Progenitor cell of endocrine pancreas (in vitro differentiated cells): ENCODE data around the gene RTKN. TPM values are rescaled to one million over a fixed set of nuclear protein-coding genes. Genes with fewer than 3 reads are reported as not detected.
"Not testable (repeated sequence)": the region's sequence is repeated elsewhere in the genome, so short reads cannot be mapped to it uniquely, and the experiment has no call there.

Experiments used
- DNase-seq: peaks from one replicate; pipeline ENCODE4 v3.0.0; 2021; ENCODE audit warnings: low spot score; ENCODE audit not compliant: unreplicated experiment
- H3K27ac Mint-ChIP-seq: 2 replicates; pipeline ENCODE4 v1.8.0; 2021; ENCODE audit warnings: mild to moderate bottlenecking, moderate library complexity, mixed read lengths
- H3K27me3 Mint-ChIP-seq: 2 replicates; pipeline ENCODE4 v1.8.0; 2021; ENCODE audit warnings: mixed read lengths
- H3K36me3 Mint-ChIP-seq: 2 replicates; pipeline ENCODE4 v1.8.0; 2022; ENCODE audit warnings: mixed read lengths; ENCODE audit not compliant: insufficient read depth
- H3K4me1 Mint-ChIP-seq: 2 replicates; pipeline ENCODE4 v1.8.0; 2021; ENCODE audit warnings: low read depth, mixed read lengths
- H3K4me3 Mint-ChIP-seq: 2 replicates; pipeline ENCODE4 v1.8.0; 2021; ENCODE audit warnings: low read depth, mild to moderate bottlenecking, moderate library complexity, mixed read lengths
- H3K9me3 Mint-ChIP-seq: 2 replicates; pipeline ENCODE4 v1.8.0; 2021; ENCODE audit warnings: low read depth, mixed read lengths
- total RNA-seq: library from RNA; stranded (reverse); gene quantifications from 2 replicates; pipeline ENCODE4 v1.2.1, GENCODE V29; 2021
- TF ChIP-seq, protein P1 (sequence below): fragments of 200-600 bp; sonication (generic); IDR thresholded peaks from one replicate; pipeline ENCODE4 v1.5.0; 2021; ENCODE audit warnings: antibody characterized with exemption, mild to moderate bottlenecking; ENCODE audit not compliant: unreplicated experiment

Gene RTKN
- total RNA-seq, 1 donor from 2014 or later, result 129 TPM

DNA sequence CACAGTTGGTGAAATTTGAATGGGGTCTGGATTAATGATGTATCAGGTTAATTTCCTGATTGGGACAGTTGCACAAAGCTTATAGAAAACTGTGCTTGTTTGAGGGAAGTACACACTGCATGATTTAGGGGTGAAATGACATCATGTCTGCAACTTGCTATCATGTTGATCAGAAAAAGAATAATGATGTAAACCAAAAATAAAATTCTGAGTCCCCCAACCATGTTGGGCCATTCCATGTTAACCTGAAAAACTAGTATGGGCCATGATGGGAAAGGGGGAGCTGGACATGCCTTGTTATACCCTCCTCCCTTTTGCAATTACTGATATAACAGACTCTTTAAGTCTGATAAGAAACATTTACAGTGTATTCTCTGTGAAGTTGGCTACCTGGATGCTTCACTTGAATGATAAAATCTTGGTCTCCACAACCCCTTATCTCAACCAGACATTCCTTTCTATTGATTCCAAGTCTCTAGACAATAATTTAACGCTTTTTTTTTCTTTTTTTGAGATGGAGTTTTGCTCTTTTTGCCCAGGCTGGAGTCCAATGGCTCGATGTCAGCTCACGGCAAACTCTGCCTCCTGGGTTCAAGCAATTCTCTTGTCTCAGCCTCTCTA, 8.9 kb upstream of the RTKN start:
- no peak overlapping the region for H3K4me3 Mint-ChIP-seq
- DNase-seq, result no peak
- no peaks in the 10 kb centered on the region for H3K36me3 Mint-ChIP-seq
- peaks cover 4% of the 10 kb centered on the region for H3K27me3 Mint-ChIP-seq
- TF ChIP-seq, protein P1, sequence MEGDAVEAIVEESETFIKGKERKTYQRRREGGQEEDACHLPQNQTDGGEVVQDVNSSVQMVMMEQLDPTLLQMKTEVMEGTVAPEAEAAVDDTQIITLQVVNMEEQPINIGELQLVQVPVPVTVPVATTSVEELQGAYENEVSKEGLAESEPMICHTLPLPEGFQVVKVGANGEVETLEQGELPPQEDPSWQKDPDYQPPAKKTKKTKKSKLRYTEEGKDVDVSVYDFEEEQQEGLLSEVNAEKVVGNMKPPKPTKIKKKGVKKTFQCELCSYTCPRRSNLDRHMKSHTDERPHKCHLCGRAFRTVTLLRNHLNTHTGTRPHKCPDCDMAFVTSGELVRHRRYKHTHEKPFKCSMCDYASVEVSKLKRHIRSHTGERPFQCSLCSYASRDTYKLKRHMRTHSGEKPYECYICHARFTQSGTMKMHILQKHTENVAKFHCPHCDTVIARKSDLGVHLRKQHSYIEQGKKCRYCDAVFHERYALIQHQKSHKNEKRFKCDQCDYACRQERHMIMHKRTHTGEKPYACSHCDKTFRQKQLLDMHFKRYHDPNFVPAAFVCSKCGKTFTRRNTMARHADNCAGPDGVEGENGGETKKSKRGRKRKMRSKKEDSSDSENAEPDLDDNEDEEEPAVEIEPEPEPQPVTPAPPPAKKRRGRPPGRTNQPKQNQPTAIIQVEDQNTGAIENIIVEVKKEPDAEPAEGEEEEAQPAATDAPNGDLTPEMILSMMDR, result no peak
- H3K4me1 Mint-ChIP-seq, result peaks cover 17% of the 10 kb centered on the region
- no peak overlapping the region for H3K27ac Mint-ChIP-seq
- no peaks in the 10 kb centered on the region for H3K9me3 Mint-ChIP-seq

DNA sequence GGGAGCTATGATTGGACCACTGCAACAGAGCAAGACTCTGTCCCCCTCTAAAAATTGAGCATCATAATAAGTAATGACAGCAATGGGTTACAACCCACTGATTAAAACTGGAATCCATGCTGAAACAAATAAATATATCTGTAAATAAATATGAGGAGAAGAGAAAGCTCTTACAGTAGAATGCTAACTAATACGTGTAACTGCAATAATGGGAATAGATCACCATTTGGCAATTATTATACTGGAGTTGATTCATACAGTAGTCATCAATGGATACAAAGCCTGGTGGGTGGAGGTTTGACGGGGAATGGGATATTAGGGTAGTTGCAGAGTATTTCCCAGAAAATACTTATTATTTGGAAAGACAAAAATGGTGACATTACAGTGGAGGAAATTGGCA, 7.0 kb upstream of the RTKN start:
- Mint-ChIP-seq H3K27ac (no peak overlapping the region), H3K4me1 (peaks cover 8% of the 10 kb centered on the region)
- TF ChIP-seq, protein P1, result no peak

DNA sequence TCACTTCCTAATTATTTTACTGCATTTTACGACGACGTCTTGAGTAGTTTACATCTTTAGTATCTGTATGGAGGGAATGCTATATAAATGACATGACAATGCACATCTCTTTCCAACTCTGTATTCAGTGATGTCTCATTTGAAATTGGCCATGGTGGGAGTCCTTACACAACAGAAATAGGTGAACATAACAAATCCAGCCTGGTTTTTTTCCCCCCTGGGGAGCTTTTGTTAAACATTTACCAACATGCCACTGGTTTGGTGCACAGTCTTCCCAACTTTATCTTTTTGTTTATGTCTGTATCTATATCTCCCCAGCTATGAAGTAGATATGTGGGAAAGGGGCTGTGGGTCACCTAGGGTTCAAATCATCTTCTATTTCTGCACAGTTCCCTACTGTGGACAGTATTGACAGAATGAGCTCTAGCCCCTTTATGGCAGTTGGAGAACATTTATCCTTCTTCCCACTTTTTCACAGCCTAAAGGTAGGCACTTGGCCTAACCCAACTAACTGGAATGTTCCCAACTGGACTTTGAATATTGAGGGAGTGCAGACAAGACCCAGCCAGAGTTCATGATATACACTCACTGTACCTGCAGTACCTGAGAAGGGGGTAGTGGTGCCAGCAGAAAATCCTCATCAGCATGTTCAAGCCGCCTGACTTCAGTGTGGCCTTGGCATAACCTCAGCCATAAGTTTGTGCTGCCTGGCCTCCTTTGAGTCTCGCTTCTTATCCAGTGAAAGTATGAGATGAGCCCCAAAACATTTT, 5.7 kb upstream of the RTKN start:
- TF ChIP-seq, protein P1, result no peak
- Mint-ChIP-seq H3K27ac (no peak overlapping the region), H3K4me3 (no peak overlapping the region), H3K36me3 (no peaks in the 10 kb centered on the region), H3K27me3 (peaks cover 3% of the 10 kb centered on the region), H3K9me3 (no peaks in the 10 kb centered on the region), H3K4me1 (peaks cover 8% of the 10 kb centered on the region)
- DNase-seq, result no peak

More for the DNA sequence above, 7.0 kb upstream of the RTKN start:
- Mint-ChIP-seq H3K27me3 (peaks cover 7% of the 10 kb centered on the region), H3K9me3 (no peaks in the 10 kb centered on the region), H3K36me3 (no peaks in the 10 kb centered on the region), H3K4me3 (no peak overlapping the region)
- DNase-seq, result no peak

DNA sequence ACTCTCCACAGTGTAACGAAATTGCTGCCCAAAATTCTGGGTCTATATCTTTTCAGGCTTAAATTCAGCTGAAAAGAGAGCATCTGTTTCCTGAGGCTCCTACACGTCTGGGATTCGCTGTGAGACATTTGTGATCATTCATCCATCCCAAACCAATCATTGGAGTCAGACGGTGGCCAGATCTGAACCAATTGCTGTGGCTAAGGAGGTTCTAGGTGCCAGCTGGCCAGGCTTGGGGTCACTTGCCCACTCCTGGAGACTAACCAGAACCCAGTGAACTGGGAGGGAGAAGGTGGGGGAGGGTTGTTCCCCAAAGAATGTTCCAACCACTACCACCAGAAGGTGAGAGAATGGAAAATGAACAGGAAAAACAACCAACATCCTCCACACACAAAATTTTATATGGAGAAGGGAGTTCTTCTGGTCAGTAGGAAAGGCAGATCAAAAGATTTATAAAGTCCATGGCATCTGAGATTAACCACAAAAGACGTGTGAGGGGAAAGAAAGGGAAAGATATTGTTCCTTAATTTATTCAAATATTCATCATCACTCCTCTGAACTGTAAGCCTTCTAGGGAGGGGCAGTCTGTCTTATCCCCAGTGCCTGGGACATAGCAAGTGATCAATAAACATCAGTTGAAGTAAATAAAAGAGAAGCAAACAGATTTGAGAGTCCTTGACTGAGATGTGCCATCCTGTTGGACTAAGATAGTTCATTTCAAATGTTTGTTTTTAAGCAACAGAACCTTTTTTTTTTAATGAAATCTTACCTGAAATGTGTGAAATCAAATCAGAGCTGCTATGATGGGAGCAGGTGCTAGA, 3.0 kb upstream of the RTKN start:
- H3K4me1 Mint-ChIP-seq, result peaks cover 17% of the 10 kb centered on the region
- no peak overlapping the region for H3K27ac Mint-ChIP-seq
- no peak for DNase-seq
- H3K36me3 Mint-ChIP-seq, result no peaks in the 10 kb centered on the region
- no peak overlapping the region for H3K4me3 Mint-ChIP-seq
- TF ChIP-seq, protein P1, result no peak
- peaks cover 3% of the 10 kb centered on the region for H3K27me3 Mint-ChIP-seq
- H3K9me3 Mint-ChIP-seq, result no peaks in the 10 kb centered on the region

DNA sequence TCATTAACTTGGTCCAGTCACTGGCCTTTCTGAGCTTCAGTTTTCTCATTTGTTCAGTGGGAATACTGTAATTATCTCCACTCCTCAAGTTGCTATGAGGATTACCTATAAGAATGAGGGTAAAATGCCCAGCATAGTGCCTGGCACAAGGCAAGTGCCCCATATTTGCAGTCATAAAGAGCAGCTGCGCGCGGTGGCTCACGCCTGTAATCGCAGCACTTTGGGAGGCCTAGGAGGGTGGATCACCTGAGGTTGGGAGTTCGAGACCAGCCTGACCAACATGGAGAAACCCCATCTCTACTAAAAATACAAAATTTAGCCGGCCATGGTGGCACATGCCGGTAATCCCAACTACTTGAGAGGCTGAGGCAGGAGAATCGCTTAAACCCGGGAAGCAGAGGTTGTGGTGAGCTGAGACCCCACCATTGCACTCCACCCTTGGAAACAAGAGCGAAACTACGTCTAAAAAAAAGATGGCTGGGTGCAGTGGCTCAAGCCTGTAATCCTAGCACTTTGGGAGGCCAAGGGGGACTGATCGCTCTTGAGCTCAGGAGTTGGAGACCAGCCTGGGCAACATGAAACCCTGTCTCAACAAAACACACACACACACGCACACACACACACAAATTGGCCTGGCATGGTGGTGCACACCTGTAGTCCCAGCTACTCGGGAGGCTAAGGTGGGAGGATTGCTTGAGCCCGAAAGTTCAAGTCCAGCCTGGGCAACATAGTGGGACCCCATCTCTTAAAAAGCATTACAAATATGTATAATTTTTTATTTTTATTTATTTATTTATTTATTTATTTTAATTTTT, 953 bp upstream of the RTKN start:
- not testable (repeated sequence) for DNase-seq, H3K27me3 Mint-ChIP-seq, H3K9me3 Mint-ChIP-seq, H3K36me3 Mint-ChIP-seq
- H3K4me1 Mint-ChIP-seq, result peaks cover 33% of the 10 kb centered on the region
- H3K4me3 Mint-ChIP-seq, result peak overlapping the region; percentile 96
- peak overlapping the region; percentile 100 for H3K27ac Mint-ChIP-seq
